Thyroid gland (tissue), 4 donors: Measurements from ENCODE around the gene MAP2K4.

Source experiments
- CTCF ChIP-seq, 6 experiments: fragments of 200-600 bp in 3 of 6; fragments of 450-650 bp in 3 of 6; sonication (generic) in 3 of 6; IDR thresholded peaks; one replicate each; pipeline ENCODE4 v1.5.1; 2016 to 2019; ENCODE audit warnings: antibody characterized with exemption in 6 of 6, mild to moderate bottlenecking in 2 of 6, inconsistent platforms in 1 of 6, moderate library complexity in 1 of 6
- POLR2A ChIP-seq, 2 donors: fragments of 450-650 bp; IDR thresholded peaks; one replicate each; pipeline ENCODE4 v1.6.1; 2017; ENCODE audit warnings: antibody characterized with exemption in 2 of 2, mild to moderate bottlenecking in 2 of 2, moderate library complexity in 1 of 2

GRCh38 chr17:12048843-12049473 lies 28.3 kb downstream of the MAP2K4 start:
- TF ChIP-seq POLR2A (IDR thresholded peaks at IDR 0.05), result no peak
- TF ChIP-seq CTCF (IDR thresholded peaks at IDR 0.05), result no peak
